Hepatocyte (in vitro differentiated cells): ENCODE data around the gene HSPB8. TPM values are rescaled to one million over a fixed set of nuclear protein-coding genes. Genes with fewer than 3 reads are reported as not detected.

Experiments
- DNase-seq: peaks from one replicate; pipeline ENCODE4 v3.0.0-alpha.2; 2016; ENCODE audit warnings: low spot score
- H2AFZ ChIP-seq: fragments of 200-600 bp; sonication (generic); 2 replicates; pipeline ENCODE4 v1.6.0; 2016; ENCODE audit warnings: antibody characterized with exemption, mild to moderate bottlenecking
- H3K27ac ChIP-seq: fragments of 200-600 bp; sonication (generic); 2 replicates; pipeline ENCODE4 v1.5.1; 2016; ENCODE audit warnings: mild to moderate bottlenecking
- H3K27me3 ChIP-seq: fragments of 200-600 bp; sonication (generic); 2 replicates; pipeline ENCODE4 v1.6.1; 2016
- H3K36me3 ChIP-seq: fragments of 200-600 bp; sonication (generic); replicated peaks from 2 replicates; pipeline ENCODE4 v1.5.1; 2016; ENCODE audit warnings: low read depth; ENCODE audit not compliant: insufficient read depth
- H3K4me1 ChIP-seq: fragments of 200-600 bp; sonication (generic); 2 replicates; pipeline ENCODE4 v1.5.1; 2016; ENCODE audit warnings: mild to moderate bottlenecking, moderate library complexity; ENCODE audit not compliant: insufficient read depth
- H3K4me2 ChIP-seq: fragments of 200-600 bp; sonication (generic); 2 replicates; pipeline ENCODE4 v1.6.0; 2016
- H3K4me3 ChIP-seq: fragments of 200-600 bp; sonication (generic); 2 replicates; pipeline ENCODE4 v1.5.1; 2016; ENCODE audit warnings: mild to moderate bottlenecking
- H3K79me2 ChIP-seq: fragments of 200-600 bp; sonication (generic); 2 replicates; pipeline ENCODE4 v1.6.0; 2017; ENCODE audit warnings: mild to moderate bottlenecking
- H3K9me2 ChIP-seq: fragments of 200-600 bp; sonication (generic); replicated peaks from 2 replicates; pipeline ENCODE4 v1.6.0; 2017; ENCODE audit warnings: mild to moderate bottlenecking; ENCODE audit not compliant: insufficient read depth
- H3K9me3 ChIP-seq: fragments of 200-600 bp; sonication (generic); 2 replicates; pipeline ENCODE4 v1.5.1; 2016; ENCODE audit warnings: low read depth, mild to moderate bottlenecking
- H4K20me1 ChIP-seq: fragments of 200-600 bp; sonication (generic); 2 replicates; pipeline ENCODE4 v1.6.0; 2016; ENCODE audit warnings: mild to moderate bottlenecking; ENCODE audit not compliant: insufficient read depth, poor library complexity, severe bottlenecking
- EZH2 ChIP-seq: fragments of 200-600 bp; sonication (generic); IDR thresholded peaks from 2 replicates; pipeline ENCODE4 v1.6.1; 2016; ENCODE audit warnings: antibody characterized with exemption, mild to moderate bottlenecking, borderline replicate concordance
- EZH2phosphoT487 ChIP-seq: fragments of 200-600 bp; sonication (generic); IDR thresholded peaks from one replicate; pipeline ENCODE4 v1.6.1; 2018; ENCODE audit warnings: antibody characterized with exemption, mild to moderate bottlenecking, low read depth, moderate library complexity; ENCODE audit not compliant: unreplicated experiment, severe bottlenecking
- WGBS: methylation state at CpG from one replicate; pipeline ENCODE4 v1.1.6; 2016; ENCODE audit warnings: low lambda C conversion rate; ENCODE audit errors: missing lambda C conversion rate; 5-methylcytosine and 5-hydroxymethylcytosine counted together
- polyA plus RNA-seq: library from polyadenylated mRNA; unstranded; fragments of >200 nt; fragmentation: Nextera tagmentation; extraction: Ambion mirVana; gene quantifications from 2 replicates; pipeline ENCODE4 v1.2.1, GENCODE V29; 2016
- total RNA-seq: library from RNA; depleted of rRNA; stranded (reverse); fragments of >200 nt; gene quantifications from 2 replicates; pipeline ENCODE4 v1.2.3, GENCODE V29; 2014
- TF ChIP-seq, protein P1 (sequence below): fragments of 200-600 bp; sonication (generic); IDR thresholded peaks from 2 replicates; pipeline ENCODE4 v1.5.1; 2016; ENCODE audit warnings: antibody characterized with exemption, mild to moderate bottlenecking; ENCODE audit not compliant: poor library complexity

HSPB8 gene
- total and polyA plus RNA-seq, 2 experiments from 2014 or later: 28.5 to 39.7 TPM

DNA sequence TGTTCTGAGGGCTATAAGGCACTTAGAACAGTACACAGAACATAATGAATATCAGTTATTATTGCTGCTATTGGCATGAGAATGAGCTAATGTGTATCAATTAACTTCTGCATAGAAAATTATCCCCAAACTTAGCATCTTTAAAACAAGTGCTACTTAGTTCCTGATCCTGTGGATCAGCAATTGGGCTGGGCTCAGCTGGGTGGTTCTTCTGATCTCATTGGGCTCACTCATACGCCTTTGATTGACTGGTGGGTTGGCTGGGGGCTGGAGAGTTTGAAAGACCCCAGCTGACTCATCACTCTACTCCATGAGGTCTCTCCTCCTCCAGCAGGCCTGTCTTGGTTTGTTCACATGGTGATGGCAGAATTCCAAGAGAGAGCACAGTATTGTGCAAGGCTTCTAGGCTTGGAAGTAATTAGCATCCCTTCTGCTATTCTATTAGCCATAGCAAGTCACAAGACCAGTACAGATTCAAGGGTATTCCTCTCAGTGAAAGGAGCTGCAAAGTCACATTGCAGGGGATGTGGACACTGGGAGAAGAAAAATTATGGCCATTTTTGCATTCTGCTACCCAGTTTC lies 27.2 kb upstream of the HSPB8 start:
- Histone ChIP-seq H3K27me3 (no peaks in the 10 kb centered on the region), H3K79me2 (no peaks in the 10 kb centered on the region), H4K20me1 (no peaks in the 10 kb centered on the region), H2AFZ (no peak overlapping the region), H3K4me1 (peaks cover 4% of the 10 kb centered on the region), H3K27ac (no peak overlapping the region), H3K36me3 (no peaks in the 10 kb centered on the region), H3K9me2 (no peaks in the 10 kb centered on the region), H3K9me3 (no peaks in the 10 kb centered on the region), H3K4me3 (no peak overlapping the region), H3K4me2 (no peak overlapping the region)
- WGBS: 58% methylated on average over 1 of the region's 1 CpG
- TF ChIP-seq EZH2 (no peak), EZH2phosphoT487 (no peak)
- TF ChIP-seq, protein P1, sequence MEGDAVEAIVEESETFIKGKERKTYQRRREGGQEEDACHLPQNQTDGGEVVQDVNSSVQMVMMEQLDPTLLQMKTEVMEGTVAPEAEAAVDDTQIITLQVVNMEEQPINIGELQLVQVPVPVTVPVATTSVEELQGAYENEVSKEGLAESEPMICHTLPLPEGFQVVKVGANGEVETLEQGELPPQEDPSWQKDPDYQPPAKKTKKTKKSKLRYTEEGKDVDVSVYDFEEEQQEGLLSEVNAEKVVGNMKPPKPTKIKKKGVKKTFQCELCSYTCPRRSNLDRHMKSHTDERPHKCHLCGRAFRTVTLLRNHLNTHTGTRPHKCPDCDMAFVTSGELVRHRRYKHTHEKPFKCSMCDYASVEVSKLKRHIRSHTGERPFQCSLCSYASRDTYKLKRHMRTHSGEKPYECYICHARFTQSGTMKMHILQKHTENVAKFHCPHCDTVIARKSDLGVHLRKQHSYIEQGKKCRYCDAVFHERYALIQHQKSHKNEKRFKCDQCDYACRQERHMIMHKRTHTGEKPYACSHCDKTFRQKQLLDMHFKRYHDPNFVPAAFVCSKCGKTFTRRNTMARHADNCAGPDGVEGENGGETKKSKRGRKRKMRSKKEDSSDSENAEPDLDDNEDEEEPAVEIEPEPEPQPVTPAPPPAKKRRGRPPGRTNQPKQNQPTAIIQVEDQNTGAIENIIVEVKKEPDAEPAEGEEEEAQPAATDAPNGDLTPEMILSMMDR: no peak
- no peak for DNase-seq

DNA sequence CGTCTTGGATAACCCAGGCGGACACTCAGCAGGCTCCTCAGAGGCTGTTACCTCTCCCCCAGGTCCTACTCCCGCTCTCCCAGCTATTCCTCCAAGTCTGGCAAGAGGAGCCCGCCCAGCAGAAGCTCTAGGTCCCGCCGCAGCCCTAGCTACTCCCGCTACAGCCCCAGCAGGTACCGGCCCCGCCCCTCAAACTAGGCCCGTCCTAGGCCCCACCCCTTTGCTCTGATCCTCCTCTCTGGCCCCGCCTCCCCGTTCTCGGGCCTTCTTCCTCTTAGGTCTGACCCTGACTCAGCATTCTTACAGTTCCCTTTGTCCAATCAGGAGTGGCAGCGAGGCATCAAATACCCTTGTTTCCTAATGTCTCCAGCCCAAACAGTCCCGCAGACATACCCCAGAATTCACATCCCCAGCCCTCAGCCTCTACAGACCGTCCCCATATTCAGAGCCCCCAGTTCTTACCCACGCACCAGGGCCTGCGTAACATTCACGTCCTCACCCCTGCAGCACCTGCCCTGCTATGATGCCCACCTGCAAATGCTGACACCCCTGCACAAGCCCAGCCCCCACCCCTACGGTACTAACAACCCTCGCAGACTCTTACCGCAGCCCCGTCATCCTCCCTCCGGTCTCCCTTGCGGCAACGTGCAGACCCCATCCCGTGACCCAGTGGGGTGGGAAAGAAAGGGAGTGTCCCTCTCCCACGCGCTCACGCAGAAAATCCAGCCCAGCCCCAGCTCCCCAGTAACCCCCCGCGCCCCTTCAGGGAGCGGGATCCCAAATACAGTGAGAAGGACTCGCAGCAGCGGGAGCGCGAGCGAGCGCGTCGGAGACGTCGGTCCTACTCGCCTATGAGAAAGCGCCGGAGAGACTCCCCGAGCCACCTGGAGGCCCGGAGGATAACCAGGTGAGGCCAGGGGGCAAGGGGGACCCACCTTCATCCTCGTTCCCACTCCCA lies 25.0 kb upstream of the HSPB8 start:
- Histone ChIP-seq H3K27me3 (no peaks in the 10 kb centered on the region), H3K4me2 (peak overlapping the region; percentile 80), H3K9me3 (no peaks in the 10 kb centered on the region), H3K36me3 (no peaks in the 10 kb centered on the region), H2AFZ (peak overlapping the region; percentile 76), H3K4me1 (peaks cover 4% of the 10 kb centered on the region), H3K79me2 (no peaks in the 10 kb centered on the region), H3K4me3 (no peak overlapping the region), H3K27ac (no peak overlapping the region), H4K20me1 (no peaks in the 10 kb centered on the region), H3K9me2 (no peaks in the 10 kb centered on the region)
- TF ChIP-seq EZH2: no peak
- no peak for TF ChIP-seq EZH2phosphoT487
- TF ChIP-seq, protein P1: no peak
- 14% methylated on average over 47 of the region's 49 CpGs for WGBS
- peak; percentile 94 for DNase-seq

- WGBS: 40% methylated on average over 6 of the region's 11 CpGs
- Histone ChIP-seq H4K20me1 (no peaks in the 10 kb centered on the region), H3K27ac (no peak overlapping the region), H3K4me1 (peaks cover 4% of the 10 kb centered on the region), H3K4me3 (no peak overlapping the region), H2AFZ (peak overlapping the region; percentile 76), H3K9me3 (no peaks in the 10 kb centered on the region), H3K4me2 (peak overlapping the region; percentile 80), H3K79me2 (no peaks in the 10 kb centered on the region), H3K9me2 (no peaks in the 10 kb centered on the region), H3K27me3 (no peaks in the 10 kb centered on the region), H3K36me3 (no peaks in the 10 kb centered on the region)
- TF ChIP-seq, protein P1: no peak
- no peak for TF ChIP-seq EZH2
- no peak for TF ChIP-seq EZH2phosphoT487
- DNase-seq: peak; percentile 63
Measured at GRCh38 chr12:119154435-119154818, 24.3 kb upstream of the HSPB8 start.
